Measurements from ENCODE around the gene PSMB9.

Gene PSMB9

GRCh38 chr6:32840604-32841246 lies 13.3 kb upstream of the PSMB9 start:
- no peak for DNase-seq

- DNase-seq = no peak
These were observed 11.9 kb upstream of the PSMB9 start for GRCh38 chr6:32842021-32842650.

DNA sequence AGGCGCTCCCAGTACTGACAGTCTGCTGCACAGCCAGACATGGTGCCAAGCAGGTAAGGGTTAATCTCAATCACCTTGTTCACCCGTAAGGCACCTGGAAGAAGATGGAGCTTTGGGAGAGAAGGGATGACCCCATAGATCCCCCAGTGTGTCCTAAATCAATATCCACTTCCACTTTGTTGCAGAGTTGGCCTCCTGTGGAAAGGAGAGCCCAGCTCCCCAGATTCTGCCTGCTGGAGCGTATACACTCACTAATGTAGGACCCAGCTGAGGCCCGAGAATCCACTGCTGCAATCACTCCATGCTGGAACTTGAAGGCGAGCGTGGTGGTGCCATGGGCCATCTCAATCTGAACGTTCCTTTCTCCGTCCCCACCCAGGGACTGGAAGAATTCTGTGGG lies 11.3 kb upstream of the PSMB9 start:
- DNase-seq = no peak

- DNase-seq = no peak
These were observed 10.5 kb upstream of the PSMB9 start for GRCh38 chr6:32843331-32843978.

- DNase-seq = peak; percentile 72
These were observed 9.8 kb upstream of the PSMB9 start, which contains the start of gene PSMB8 for GRCh38 chr6:32843979-32844838. Gene PSMB8 (minus strand): TSS chr6:32844047. CDS start chr6:32843996, 51 bp downstream.

DNA sequence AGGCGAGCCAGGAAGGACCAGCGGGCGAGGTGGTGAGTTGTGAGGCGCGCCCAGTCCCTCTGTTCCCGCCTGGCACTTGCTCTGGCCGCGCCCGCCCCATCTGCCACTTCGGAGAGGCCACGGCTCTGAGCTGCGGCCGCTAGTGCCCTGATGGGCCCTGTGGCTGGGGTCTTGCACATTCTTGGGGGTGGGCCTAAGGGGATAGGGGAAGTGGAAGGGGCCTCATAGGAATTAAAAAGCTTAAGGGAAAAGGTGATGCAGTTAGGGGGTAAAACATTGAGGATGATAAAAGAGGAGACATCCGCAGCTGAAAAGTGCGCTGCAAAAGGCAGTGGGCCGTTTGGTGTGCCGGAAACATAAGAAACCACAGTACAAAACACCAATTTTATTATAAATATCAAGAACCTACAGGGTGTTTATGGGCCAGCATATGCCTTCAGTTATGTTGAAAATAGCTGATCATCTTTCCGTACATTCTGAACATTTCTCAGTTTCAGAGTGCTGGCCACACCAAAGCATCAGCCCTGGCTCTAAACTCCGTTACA lies 9.1 kb upstream of the PSMB9 start:
- no peak for DNase-seq

- no peak for DNase-seq
These were observed 8.6 kb upstream of the PSMB9 start for GRCh38 chr6:32845384-32845884.

- DNase-seq = no peak
These were observed 7.0 kb upstream of the PSMB9 start for GRCh38 chr6:32847004-32847403.

- no peak for DNase-seq
These were observed 6.2 kb upstream of the PSMB9 start for GRCh38 chr6:32847795-32848194.

- no peak for DNase-seq
These were observed 4.9 kb upstream of the PSMB9 start for GRCh38 chr6:32849126-32849525.

DNA sequence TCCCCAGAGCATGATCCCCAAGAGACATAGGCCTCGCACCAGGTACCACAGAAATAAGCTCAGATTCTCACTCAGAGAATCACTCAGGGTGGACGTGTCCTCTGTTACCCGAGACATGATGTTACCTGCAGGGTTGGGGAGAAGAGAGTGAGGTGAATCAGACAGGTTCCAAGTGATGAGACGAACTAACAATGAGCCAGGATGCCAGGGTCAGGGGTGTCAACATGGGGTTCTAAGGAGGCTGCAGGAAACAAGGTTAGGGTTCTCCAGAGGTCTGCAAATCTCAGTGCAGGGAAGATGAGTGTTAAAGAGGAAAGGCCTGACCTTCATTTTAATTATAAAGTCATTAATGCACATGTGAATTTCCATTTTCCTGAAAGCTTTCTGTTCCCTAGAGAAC lies 3.0 kb upstream of the PSMB9 start:
- DNase-seq = no peak

- no peak for DNase-seq
These were observed 1.8 kb upstream of the PSMB9 start for GRCh38 chr6:32852018-32852843.

- DNase-seq = no peak
These were observed 1.0 kb upstream of the PSMB9 start for GRCh38 chr6:32852844-32853540.

DNA sequence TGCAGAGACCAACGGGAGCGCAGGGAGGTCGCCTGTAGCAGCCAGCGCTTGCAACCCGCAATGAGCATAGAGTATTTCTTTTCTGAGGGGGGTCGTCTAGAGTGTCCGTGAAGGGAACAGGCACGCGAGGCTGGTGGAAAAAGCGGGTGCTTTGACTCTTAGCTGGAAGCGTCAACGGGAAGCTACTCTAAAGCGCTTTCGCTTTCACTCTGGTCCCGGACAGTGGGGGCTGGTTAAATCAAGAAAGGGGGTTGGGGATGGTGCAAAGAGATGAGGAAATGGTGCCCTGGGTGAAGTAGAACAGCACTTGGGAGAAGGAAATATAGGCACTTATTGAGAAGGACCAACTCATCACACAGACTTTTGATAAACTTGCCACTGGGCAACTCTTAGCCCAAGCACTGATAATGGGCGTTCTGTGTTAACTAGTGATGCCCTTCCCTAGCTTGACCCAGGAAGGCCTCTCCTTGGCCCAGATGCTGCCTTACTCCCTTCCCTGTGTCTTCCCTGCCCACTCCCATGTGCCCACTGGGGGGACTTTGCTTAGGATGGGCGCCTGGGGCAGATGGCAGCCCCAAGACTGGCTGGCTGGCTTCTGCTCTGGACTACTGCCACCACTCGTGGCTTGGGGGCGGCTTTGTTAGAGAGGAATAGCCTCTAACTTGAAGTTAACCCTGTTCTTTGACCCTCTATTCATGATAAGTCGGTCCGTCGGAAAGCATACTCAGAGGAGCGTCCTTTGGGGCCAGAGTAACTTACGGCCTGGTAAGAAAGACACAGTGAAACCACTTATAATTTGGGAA lies 585 bp downstream of the PSMB9 start:
- DNase-seq = no peak

DNA sequence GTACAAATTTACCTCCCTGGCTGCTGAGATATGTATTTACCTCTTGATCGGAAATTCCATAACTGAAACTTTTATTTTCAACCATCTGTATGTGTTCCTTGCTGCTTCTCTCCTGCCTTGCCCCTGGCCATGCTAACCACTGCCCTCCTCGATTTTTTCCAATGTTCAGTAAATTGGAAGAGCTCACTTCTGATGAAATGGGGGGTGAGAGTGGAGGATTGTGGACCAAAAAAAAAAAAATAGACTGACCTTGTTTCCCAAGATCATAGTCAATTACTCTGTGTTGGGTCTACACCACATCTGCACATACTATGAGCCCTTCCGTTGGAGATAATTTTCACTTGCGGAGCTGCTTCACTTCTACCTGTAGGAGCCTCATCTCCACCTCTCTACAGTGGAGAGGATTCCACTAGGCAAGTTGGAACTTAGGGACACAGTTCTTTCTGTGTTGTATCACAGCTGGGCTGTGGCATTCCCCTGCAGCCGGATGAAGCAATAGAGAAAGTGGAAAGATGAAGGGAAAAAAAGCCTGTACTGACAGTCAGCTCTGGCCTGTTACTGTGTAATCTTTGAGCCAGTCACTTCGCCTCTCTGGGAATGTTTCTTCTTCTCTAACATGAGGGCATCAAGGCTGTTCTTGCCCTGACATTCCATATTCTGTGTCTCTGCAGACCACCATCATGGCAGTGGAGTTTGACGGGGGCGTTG lies 1.6 kb downstream of the PSMB9 start:
- no peak for DNase-seq

DNA sequence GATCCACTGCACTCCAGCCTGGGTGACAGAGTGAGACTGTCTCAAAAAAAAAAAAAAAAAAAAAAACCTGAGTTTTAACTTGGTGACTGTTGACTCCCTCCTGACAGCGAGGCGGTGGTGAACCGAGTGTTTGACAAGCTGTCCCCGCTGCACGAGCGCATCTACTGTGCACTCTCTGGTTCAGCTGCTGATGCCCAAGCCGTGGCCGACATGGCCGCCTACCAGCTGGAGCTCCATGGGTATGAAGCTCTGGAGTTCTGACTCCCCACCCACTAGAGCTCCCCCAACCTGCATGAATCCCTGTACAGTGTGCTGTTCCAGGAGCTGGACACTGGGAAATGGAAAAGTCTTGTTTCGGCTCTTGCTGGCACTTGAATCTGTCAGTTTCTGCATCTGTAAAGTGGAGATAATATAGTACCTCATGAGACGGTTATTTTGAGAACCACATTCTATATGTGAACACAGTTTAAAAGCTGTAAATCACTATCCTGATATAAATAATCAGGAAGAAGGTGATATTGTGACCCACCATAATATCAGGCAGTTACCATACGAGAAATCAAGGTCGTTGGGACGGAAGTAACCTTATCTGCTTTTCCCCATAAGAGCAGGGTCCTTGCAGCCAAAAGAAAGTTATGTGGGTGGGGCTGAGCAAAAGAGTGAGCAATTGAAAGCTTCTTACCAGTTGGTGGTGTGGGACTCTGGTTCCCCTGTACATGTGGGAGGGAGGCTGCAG lies 3.3 kb downstream of the PSMB9 start:
- no peak for DNase-seq

DNA sequence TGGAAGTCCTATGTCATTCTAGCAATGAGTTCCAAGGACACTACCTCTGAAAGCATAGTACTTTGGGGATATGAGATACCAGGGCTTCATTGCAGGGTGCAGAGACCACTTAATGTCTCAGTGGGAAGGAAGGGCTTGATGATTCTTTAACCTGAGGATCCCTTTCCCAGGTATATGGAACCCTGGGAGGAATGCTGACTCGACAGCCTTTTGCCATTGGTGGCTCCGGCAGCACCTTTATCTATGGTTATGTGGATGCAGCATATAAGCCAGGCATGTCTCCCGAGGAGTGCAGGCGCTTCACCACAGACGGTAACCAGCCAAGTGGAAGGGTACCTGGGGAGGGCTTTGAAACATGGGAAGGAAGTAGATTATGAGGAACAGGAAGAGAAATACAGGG lies 4.2 kb downstream of the PSMB9 start:
- no peak for DNase-seq

DNA sequence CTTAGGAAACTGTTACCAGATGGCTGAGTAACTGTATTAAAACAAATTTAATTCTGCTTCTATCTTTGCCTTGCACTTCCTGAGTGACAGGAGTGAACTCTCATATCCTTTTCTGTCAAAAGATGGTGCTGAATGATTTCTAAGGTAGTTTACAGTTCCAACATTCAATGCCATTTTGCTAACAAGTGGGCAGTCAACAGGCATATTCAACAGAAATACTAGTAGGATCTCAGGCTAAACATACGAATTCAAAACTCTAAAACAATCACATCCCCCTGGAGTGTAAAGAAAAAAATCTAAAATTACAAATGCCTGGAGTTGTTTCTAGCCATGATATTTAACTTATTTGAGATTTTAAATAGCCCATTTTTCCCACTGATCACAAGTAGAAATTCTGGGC lies 6.7 kb downstream of the PSMB9 start:
- DNase-seq = no peak

DNA sequence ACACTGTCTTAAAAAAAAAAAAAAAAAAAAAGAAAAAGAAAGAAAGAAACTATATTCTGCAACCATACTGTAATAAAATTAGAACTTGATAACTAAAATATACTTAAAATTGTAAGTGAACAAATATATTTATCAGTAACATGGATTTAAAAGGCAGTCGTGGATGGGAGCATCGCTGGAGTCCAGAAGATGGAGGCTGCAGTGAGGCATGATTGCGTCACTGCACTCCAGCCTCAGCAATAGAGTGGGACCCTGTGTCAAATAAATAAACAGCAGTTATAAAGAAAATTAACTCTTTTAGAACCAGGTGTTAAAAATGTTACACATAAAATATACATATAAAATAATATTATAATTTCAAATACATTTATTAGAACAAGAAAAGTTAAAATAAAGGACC lies 8.7 kb downstream of the PSMB9 start:
- DNase-seq = no peak
